Stimulated activated CD4-positive, alpha-beta T cell treated with anti-CD3 and anti-CD28 coated beads, Interleukin-12 subunit alpha, Interleukin-12 subunit beta, amount 100 ng/mL, for 24 hours (primary cell): Measurements from ENCODE around the gene PRPF39.
"Not testable (repeated sequence)": the region's sequence is repeated elsewhere in the genome, so short reads cannot be mapped to it uniquely, and the experiment has no call there.

Experiments used
- DNase-seq, 2 experiments: peaks; one replicate each; pipeline ENCODE4 v3.0.0-alpha.2; 2020; ENCODE audit warnings: low read depth in 2 of 2

The PRPF39 gene

GRCh38 chr14:45135659-45136395 is 51.9 kb downstream of the PRPF39 start, which contains the start of gene FANCM:
TSS of gene FANCM (plus strand) at chr14:45135930. CDS start at chr14:45136032, 102 bp downstream.
- DNase-seq = peak; percentile 73 to 80

- DNase-seq = no peak
Measured at GRCh38 chr14:45136399-45136798, 52.5 kb downstream of the PRPF39 start.

GRCh38 chr14:45140661-45141187 is 56.8 kb downstream of the PRPF39 start:
- DNase-seq = no peak

- not testable (repeated sequence) for DNase-seq
Measured at GRCh38 chr14:45142083-45142482, 58.2 kb downstream of the PRPF39 start.

GRCh38 chr14:45144658-45145057 is 60.7 kb downstream of the PRPF39 start:
- DNase-seq = no peak

- no peak for DNase-seq
Measured at GRCh38 chr14:45145214-45145613, 61.3 kb downstream of the PRPF39 start.

- no peak for DNase-seq
Measured at GRCh38 chr14:45149602-45150001, 65.7 kb downstream of the PRPF39 start.

- no peak for DNase-seq
Measured at GRCh38 chr14:45150386-45150890, 66.5 kb downstream of the PRPF39 start.

GRCh38 chr14:45156067-45156466 is 72.2 kb downstream of the PRPF39 start:
- no peak for DNase-seq
